Measurements from ENCODE around the gene PRPH. TPM values are rescaled to one million over a fixed set of nuclear protein-coding genes. Genes with fewer than 3 reads are reported as not detected.

The PRPH gene
- total and polyA plus RNA-seq, 9 of the 15 experiments (the other 6 are each of a cell fraction or from before 2014, with no cell fraction given): 0.27 to 1.9 (median 1.3) TPM; not detected in 1

GRCh38 chr12:49336645-49337584 lies 42.0 kb downstream of the PRPH start, which contains the start of gene C1QL4 (continued):
- TF ChIP-seq SMC3 (conservative IDR thresholded peaks at IDR 0.05; ENCODE audit: insufficient read depth, low read depth, low read length) (peak; percentile 49), TRIM28 (IDR thresholded peaks at IDR 0.05) (no peak), ERF (CRISPR knock-in tag; IDR thresholded peaks at IDR 0.05) (no peak), ID3 (CRISPR knock-in tag; IDR thresholded peaks at IDR 0.05) (no peak), ID3 (tag; IDR thresholded peaks at IDR 0.05) (no peak), PHTF2 (CRISPR knock-in tag; IDR thresholded peaks at IDR 0.05) (no peak), SIRT6 (IDR thresholded peaks at IDR 0.05; ENCODE audit: low read depth, low read length) (no peak), PRPF4 (IDR thresholded peaks at IDR 0.05; ENCODE audit: insufficient read depth, low read depth, low read length, poor library complexity, severe bottlenecking) (no peak), FOXJ2 (tag; IDR thresholded peaks at IDR 0.05) (no peak), ETS2 (tag; IDR thresholded peaks at IDR 0.05; ENCODE audit: borderline replicate concordance, poor library complexity, severe bottlenecking) (no peak), CBX8 (IDR thresholded peaks at IDR 0.05; ENCODE audit: borderline replicate concordance, extremely low read depth, low read depth, low read length, poor library complexity, severe bottlenecking) (no peak), SPI1 (IDR thresholded peaks at IDR 0.05; ENCODE audit: borderline replicate concordance, low read depth, low read length) (no peak), BACH1 (tag; IDR thresholded peaks at IDR 0.05) (no peak), RBM34 (IDR thresholded peaks at IDR 0.05; ENCODE audit: borderline replicate concordance, insufficient read depth, low read length) (no peak), PPARD (CRISPR knock-in tag; IDR thresholded peaks at IDR 0.05) (no peak), ZNF766 (CRISPR knock-in tag; conservative IDR thresholded peaks at IDR 0.05) (no peak), CHD2 (IDR thresholded peaks at IDR 0.05; ENCODE audit: low read depth, low read length) (no peak), SRSF3 (IDR thresholded peaks at IDR 0.05; ENCODE audit: insufficient read depth, low read length) (no peak), ZNF707 (CRISPR knock-in tag; conservative IDR thresholded peaks at IDR 0.05) (no peak), ADNP (tag; IDR thresholded peaks at IDR 0.05) (no peak)
- TF ChIP-seq, protein P1, sequence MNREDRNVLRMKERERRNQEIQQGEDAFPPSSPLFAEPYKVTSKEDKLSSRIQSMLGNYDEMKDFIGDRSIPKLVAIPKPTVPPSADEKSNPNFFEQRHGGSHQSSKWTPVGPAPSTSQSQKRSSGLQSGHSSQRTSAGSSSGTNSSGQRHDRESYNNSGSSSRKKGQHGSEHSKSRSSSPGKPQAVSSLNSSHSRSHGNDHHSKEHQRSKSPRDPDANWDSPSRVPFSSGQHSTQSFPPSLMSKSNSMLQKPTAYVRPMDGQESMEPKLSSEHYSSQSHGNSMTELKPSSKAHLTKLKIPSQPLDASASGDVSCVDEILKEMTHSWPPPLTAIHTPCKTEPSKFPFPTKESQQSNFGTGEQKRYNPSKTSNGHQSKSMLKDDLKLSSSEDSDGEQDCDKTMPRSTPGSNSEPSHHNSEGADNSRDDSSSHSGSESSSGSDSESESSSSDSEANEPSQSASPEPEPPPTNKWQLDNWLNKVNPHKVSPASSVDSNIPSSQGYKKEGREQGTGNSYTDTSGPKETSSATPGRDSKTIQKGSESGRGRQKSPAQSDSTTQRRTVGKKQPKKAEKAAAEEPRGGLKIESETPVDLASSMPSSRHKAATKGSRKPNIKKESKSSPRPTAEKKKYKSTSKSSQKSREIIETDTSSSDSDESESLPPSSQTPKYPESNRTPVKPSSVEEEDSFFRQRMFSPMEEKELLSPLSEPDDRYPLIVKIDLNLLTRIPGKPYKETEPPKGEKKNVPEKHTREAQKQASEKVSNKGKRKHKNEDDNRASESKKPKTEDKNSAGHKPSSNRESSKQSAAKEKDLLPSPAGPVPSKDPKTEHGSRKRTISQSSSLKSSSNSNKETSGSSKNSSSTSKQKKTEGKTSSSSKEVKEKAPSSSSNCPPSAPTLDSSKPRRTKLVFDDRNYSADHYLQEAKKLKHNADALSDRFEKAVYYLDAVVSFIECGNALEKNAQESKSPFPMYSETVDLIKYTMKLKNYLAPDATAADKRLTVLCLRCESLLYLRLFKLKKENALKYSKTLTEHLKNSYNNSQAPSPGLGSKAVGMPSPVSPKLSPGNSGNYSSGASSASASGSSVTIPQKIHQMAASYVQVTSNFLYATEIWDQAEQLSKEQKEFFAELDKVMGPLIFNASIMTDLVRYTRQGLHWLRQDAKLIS (CRISPR knock-in tag; IDR thresholded peaks at IDR 0.05): 0 out of 2 replicates have a peak, but pooled peaks have one; percentile 26
- TF ChIP-seq, protein P2, sequence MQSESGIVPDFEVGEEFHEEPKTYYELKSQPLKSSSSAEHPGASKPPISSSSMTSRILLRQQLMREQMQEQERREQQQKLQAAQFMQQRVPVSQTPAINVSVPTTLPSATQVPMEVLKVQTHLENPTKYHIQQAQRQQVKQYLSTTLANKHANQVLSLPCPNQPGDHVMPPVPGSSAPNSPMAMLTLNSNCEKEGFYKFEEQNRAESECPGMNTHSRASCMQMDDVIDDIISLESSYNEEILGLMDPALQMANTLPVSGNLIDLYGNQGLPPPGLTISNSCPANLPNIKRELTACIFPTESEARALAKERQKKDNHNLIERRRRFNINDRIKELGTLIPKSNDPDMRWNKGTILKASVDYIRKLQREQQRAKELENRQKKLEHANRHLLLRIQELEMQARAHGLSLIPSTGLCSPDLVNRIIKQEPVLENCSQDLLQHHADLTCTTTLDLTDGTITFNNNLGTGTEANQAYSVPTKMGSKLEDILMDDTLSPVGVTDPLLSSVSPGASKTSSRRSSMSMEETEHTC (IDR thresholded peaks at IDR 0.05): no peak

All from K562 (cell line).